ENCODE results near the gene PKHD1. TPM values are rescaled to one million over a fixed set of nuclear protein-coding genes. Genes with fewer than 3 reads are reported as not detected.

Gene PKHD1
- total RNA-seq, 1 experiment from 2014 or later: not detected

- Histone ChIP-seq H3K4me1 (ENCODE audit: control insufficient read depth, insufficient read depth, low read length) (no peaks in the 10 kb centered on the region), H3K27me3 (ENCODE audit: control insufficient read depth, insufficient read depth, low read length) (peaks cover 2% of the 10 kb centered on the region), H3K4me3 (ENCODE audit: low read depth in 2 of 2, low read length in 2 of 2) (no peak overlapping the region), H3K27ac (ENCODE audit: low read length) (no peak overlapping the region), H3K9me3 (ENCODE audit: control insufficient read depth, insufficient read depth, low read depth, low read length) (no peaks in the 10 kb centered on the region), H3K36me3 (ENCODE audit: control insufficient read depth, insufficient read depth, low read length) (no peaks in the 10 kb centered on the region)
- BruUV-seq (replicated peaks): no TSS peak
- ChIA-PET CTCF (no interaction called here), POLR2A (no interaction called here)
- TF ChIP-seq REST (IDR thresholded peaks at IDR 0.05; ENCODE audit: insufficient read depth in 1 of 2, low read depth in 2 of 2, low read length in 1 of 2): no peak
- TF ChIP-seq TCF7L2 (IDR thresholded peaks at IDR 0.05; ENCODE audit: low read depth, low read length): no peak
- TF ChIP-seq POLR2AphosphoS5 (IDR thresholded peaks at IDR 0.05; ENCODE audit: low read depth, low read length): no peak
- TF ChIP-seq, protein P1, sequence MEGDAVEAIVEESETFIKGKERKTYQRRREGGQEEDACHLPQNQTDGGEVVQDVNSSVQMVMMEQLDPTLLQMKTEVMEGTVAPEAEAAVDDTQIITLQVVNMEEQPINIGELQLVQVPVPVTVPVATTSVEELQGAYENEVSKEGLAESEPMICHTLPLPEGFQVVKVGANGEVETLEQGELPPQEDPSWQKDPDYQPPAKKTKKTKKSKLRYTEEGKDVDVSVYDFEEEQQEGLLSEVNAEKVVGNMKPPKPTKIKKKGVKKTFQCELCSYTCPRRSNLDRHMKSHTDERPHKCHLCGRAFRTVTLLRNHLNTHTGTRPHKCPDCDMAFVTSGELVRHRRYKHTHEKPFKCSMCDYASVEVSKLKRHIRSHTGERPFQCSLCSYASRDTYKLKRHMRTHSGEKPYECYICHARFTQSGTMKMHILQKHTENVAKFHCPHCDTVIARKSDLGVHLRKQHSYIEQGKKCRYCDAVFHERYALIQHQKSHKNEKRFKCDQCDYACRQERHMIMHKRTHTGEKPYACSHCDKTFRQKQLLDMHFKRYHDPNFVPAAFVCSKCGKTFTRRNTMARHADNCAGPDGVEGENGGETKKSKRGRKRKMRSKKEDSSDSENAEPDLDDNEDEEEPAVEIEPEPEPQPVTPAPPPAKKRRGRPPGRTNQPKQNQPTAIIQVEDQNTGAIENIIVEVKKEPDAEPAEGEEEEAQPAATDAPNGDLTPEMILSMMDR (IDR thresholded peaks at IDR 0.05): no peak
- TF ChIP-seq SIN3A (IDR thresholded peaks at IDR 0.05; ENCODE audit: borderline replicate concordance, insufficient read depth, low read depth, low read length): no peak
- intact Hi-C loops (cut with micrococcal nuclease; ENCODE audit: unreplicated experiment): no loop called here
- in situ Hi-C loops (cut with HindIII; ENCODE audit: low pct_unique_long_range_greater_than_20kb, low sequenced_read_pairs): no loop called here
- DNase-seq (ENCODE audit: low read depth, low spot score) (no peak), ATAC-seq (no peak)
These were observed 13.3 kb downstream of the PKHD1 start for GRCh38 chr6:52074155-52074554.

DNA sequence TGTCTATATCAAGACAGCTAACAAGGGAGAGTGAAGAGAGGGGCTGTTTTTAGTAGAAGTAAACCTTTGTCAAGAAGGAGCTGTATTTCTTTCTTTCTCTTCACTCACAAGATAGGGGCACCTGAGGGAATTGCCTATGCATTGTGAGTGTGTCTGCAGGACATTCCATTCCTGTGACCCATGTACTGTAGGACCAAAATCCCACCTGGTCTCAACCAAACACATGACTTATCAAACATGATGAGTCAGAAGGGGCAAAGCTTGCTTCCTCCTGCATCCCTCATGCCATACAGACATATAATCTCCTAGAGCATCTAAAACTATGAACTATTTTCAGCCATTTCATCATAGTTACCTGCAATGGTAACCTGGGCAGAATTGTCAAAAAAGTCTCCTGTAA, 21.8 kb downstream of the PKHD1 start:
- Histone ChIP-seq H3K4me3 (ENCODE audit: low read depth in 2 of 2, low read length in 2 of 2) (no peak overlapping the region), H3K36me3 (ENCODE audit: control insufficient read depth, insufficient read depth, low read length) (no peaks in the 10 kb centered on the region), H3K27me3 (ENCODE audit: control insufficient read depth, insufficient read depth, low read length) (peaks cover 2% of the 10 kb centered on the region; the same call in 1 of the 2 replicates), H3K9me3 (ENCODE audit: control insufficient read depth, insufficient read depth, low read depth, low read length) (no peaks in the 10 kb centered on the region), H3K4me1 (ENCODE audit: control insufficient read depth, insufficient read depth, low read length) (no peaks in the 10 kb centered on the region; the same call in 1 of the 2 replicates), H3K27ac (ENCODE audit: low read length) (no peak overlapping the region)
- no TSS peak for BruUV-seq (replicated peaks)
- intact Hi-C loops (cut with micrococcal nuclease; ENCODE audit: unreplicated experiment): no loop called here
- ChIA-PET CTCF (no interaction called here), POLR2A (no interaction called here)
- TF ChIP-seq REST (IDR thresholded peaks at IDR 0.05; ENCODE audit: insufficient read depth in 1 of 2, low read depth in 2 of 2, low read length in 1 of 2) (no peak), SIN3A (IDR thresholded peaks at IDR 0.05; ENCODE audit: borderline replicate concordance, insufficient read depth, low read depth, low read length) (no peak), POLR2AphosphoS5 (IDR thresholded peaks at IDR 0.05; ENCODE audit: low read depth, low read length) (no peak), TCF7L2 (IDR thresholded peaks at IDR 0.05; ENCODE audit: low read depth, low read length) (no peak)
- TF ChIP-seq, protein P1 (IDR thresholded peaks at IDR 0.05): no peak
- DNase-seq (ENCODE audit: low read depth, low spot score): no peak
- in situ Hi-C loops (cut with HindIII; ENCODE audit: low pct_unique_long_range_greater_than_20kb, low sequenced_read_pairs): no loop called here
- ATAC-seq: no peak
